Tibial artery (tissue), 4 donors: ENCODE results near the gene CACNA2D1.
A peak's percentile ranks its signal among the peaks of the same experiment; 100 is the strongest.

Experiments used
- DNase-seq, 2 donors: peaks; one replicate each; pipeline ENCODE4 v3.0.0-alpha.2; 2019
- H3K27ac ChIP-seq, 2 donors: fragments of 200-600 bp; sonication (generic) in 1 of 2; 1 replicate in 1 of 2; 2 replicates in 1 of 2; pipeline ENCODE4 v1.5.1; 2018 to 2019; ENCODE audit warnings: mild to moderate bottlenecking in 1 of 2
- H3K27me3 ChIP-seq, 2 donors: fragments of 200-600 bp; sonication (generic) in 1 of 2; one replicate each; pipeline versions ENCODE4 v1.5.1 to v1.6.0; 2016 to 2019
- H3K36me3 ChIP-seq, 3 donors: fragments of 200-600 bp; sonication (generic) in 2 of 3; one replicate each; pipeline ENCODE4 v1.5.1; 2016 to 2019; ENCODE audit warnings: mild to moderate bottlenecking in 2 of 3
- H3K4me1 ChIP-seq, 4 donors: fragments of 200-600 bp; sonication (generic) in 2 of 4; 1 replicate in 3 of 4; 2 replicates in 1 of 4; pipeline ENCODE4 v1.5.1; 2016 to 2019
- H3K4me3 ChIP-seq, 2 donors: fragments of 200-600 bp; sonication (generic) in 1 of 2; 1 replicate in 1 of 2; 2 replicates in 1 of 2; pipeline ENCODE4 v1.5.1; 2018 to 2019; ENCODE audit warnings: mild to moderate bottlenecking in 2 of 2
- H3K9me3 ChIP-seq, 3 donors: fragments of 200-600 bp; sonication (generic) in 1 of 3; one replicate each; pipeline ENCODE4 v1.5.1; 2016 to 2019
- CTCF ChIP-seq, 2 experiments: fragments of 200-600 bp in 1 of 2; fragments of 450-650 bp in 1 of 2; IDR thresholded peaks; one replicate each; pipeline ENCODE4 v1.5.1; 2017 to 2019; ENCODE audit warnings: antibody characterized with exemption in 2 of 2, mild to moderate bottlenecking in 1 of 2, moderate library complexity in 1 of 2
- intact Hi-C: fragments of 100-400 bp; cut with DNase I; formaldehyde crosslinking; loops from one replicate; pipeline ENCODE4 v1.15.0; 2023; ENCODE audit warnings: low total_unique reads

Gene CACNA2D1

GRCh38 chr7:82241356-82241755 is 202.2 kb downstream of the CACNA2D1 start:
- no peak for DNase-seq
- H3K4me1 ChIP-seq: no peaks in the 10 kb centered on the region
- no peaks in the 10 kb centered on the region for H3K9me3 ChIP-seq
- no peak for TF ChIP-seq CTCF (IDR thresholded peaks at IDR 0.05)
- no peak overlapping the region for H3K27ac ChIP-seq
- no peak overlapping the region for H3K4me3 ChIP-seq
- intact Hi-C loops: no loop called here
- no peaks in the 10 kb centered on the region for H3K27me3 ChIP-seq
- no peaks in the 10 kb centered on the region for H3K36me3 ChIP-seq

- TF ChIP-seq CTCF (IDR thresholded peaks at IDR 0.05): no peak
- H3K27ac ChIP-seq: no peak overlapping the region
- no peaks in the 10 kb centered on the region for H3K27me3 ChIP-seq
- no peaks in the 10 kb centered on the region for H3K4me1 ChIP-seq
- DNase-seq: no peak
- H3K9me3 ChIP-seq: no peaks in the 10 kb centered on the region
- H3K36me3 ChIP-seq: no peaks in the 10 kb centered on the region
- intact Hi-C loops: loop anchor here (10.0 kb wide), 2 partner anchors 249 to 339 kb away; no protein-coding TSS in a partner anchor
- H3K4me3 ChIP-seq: no peak overlapping the region
Observed at GRCh38 chr7:82235713-82236112, 207.9 kb downstream of the CACNA2D1 start.

- no peaks in the 10 kb centered on the region for H3K36me3 ChIP-seq
- TF ChIP-seq CTCF (IDR thresholded peaks at IDR 0.05): peak; percentile 51 to 57
- intact Hi-C loops: loop anchor here (10.0 kb wide), 2 partner anchors 250 to 340 kb away; no protein-coding TSS in a partner anchor
- H3K4me3 ChIP-seq: no peak overlapping the region
- H3K9me3 ChIP-seq: no peaks in the 10 kb centered on the region
- no peaks in the 10 kb centered on the region for H3K27me3 ChIP-seq
- H3K27ac ChIP-seq: no peak overlapping the region
- no peak for DNase-seq
- H3K4me1 ChIP-seq: no peaks in the 10 kb centered on the region
Observed at GRCh38 chr7:82234457-82235049, 209.0 kb downstream of the CACNA2D1 start.

- Histone ChIP-seq H3K36me3 (no peaks in the 10 kb centered on the region), H3K4me1 (peaks cover 0 to 4% (median 0%) of the 10 kb centered on the region in 4 donors), H3K4me3 (no peak overlapping the region), H3K9me3 (no peaks in the 10 kb centered on the region), H3K27me3 (no peaks in the 10 kb centered on the region), H3K27ac (no peak overlapping the region)
- no peak for DNase-seq
- TF ChIP-seq CTCF (IDR thresholded peaks at IDR 0.05): no peak
- intact Hi-C loops: loop anchor here (10.0 kb wide), 2 partner anchors 254 to 344 kb away; no protein-coding TSS in a partner anchor
Observed at GRCh38 chr7:82230811-82231581, 212.6 kb downstream of the CACNA2D1 start.

- no peaks in the 10 kb centered on the region for H3K36me3 ChIP-seq
- H3K9me3 ChIP-seq: no peaks in the 10 kb centered on the region
- intact Hi-C loops: no loop called here
- H3K4me1 ChIP-seq: peaks cover 0 to 4% (median 0%) of the 10 kb centered on the region in 4 donors
- no peak overlapping the region for H3K4me3 ChIP-seq
- no peak for DNase-seq
- no peak overlapping the region for H3K27ac ChIP-seq
- no peak for TF ChIP-seq CTCF (IDR thresholded peaks at IDR 0.05)
- H3K27me3 ChIP-seq: no peaks in the 10 kb centered on the region
Observed at GRCh38 chr7:82229164-82229563, 214.4 kb downstream of the CACNA2D1 start.
